Stimulated activated CD8-positive, alpha-beta memory T cell treated with anti-CD3 and anti-CD28 coated beads, Interleukin-12 subunit alpha, Interleukin-12 subunit beta, amount 100 ng/mL, for 4 hours (primary cell): ENCODE data around the gene CIRBP.

Experiments used
- DNase-seq: peaks from one replicate; pipeline ENCODE4 v3.0.0-alpha.2; 2020; ENCODE audit warnings: low read depth

The CIRBP gene

DNA sequence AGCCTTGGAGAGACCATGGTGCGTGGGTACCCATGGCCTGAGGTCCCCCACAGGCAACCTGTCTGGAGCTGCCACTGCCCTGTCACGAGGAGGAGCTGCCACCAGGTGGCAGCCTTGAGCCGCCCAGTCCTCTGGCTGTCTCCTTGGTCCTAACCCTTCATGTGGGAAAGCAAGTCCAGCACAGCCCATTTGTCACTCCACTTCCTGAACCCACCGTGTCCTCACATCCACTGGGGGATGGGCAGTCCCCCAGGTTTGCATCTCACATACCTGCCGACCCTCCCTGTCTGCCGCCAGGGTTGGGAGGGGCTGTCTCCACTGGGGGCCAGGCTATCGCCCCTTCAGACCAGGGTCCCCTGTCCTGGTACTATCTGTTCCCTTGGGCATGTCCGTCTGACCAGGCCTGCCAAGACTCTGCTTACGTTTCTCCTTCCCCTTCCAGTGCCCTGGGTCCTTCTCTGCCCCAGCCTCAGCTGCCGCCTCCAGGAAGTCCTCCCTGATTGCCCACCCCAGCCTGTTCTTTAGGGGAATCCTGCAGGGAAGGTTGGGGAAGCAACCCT, 10.7 kb downstream of the CIRBP start:
- DNase-seq, result peak; percentile 56

DNA sequence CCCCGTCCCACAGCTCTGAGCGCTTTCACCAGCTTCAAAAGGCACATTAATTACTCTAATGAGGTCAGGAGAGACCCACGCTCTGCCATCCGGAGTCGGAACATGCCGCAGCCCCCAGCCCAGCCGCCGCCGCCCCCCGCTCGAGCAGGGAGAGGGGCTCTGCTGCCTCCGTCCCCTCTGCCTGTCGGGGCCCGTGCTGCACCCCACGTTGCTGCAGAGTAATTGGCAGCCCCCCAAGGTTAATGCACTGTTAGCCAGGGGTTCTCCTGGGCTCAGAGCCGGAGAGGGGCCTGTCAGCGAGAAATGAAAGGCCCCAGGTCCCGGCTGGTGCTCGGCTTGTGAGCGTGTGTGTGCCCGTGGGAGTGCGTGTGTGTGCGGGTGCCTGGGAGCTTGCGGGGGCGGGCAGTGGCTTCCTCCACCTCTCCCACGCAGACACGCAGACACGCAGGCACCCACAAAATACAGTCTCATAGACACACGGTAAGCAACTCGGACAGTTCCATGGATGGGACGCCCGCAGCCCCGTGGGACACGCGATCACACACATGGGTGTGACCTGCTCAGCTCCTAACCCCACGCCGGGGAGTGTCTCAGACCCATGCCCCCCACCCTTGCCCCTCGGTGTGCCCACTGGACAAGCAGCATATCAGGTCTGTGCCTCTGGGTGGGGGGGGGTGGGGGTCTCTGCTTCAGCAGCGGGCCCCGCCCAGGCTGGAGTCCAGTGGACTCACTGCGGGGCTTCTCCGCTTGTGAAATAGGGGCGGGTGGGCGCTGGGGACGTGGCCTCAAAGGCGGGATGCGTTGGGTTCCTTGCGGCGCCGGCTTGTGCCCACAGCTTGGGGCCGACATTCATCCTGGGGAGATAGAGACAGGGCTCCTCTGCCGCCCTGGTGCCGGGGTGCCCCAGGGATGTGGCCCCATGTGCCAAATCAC, 11.8 kb downstream of the CIRBP start:
- no peak for DNase-seq

DNA sequence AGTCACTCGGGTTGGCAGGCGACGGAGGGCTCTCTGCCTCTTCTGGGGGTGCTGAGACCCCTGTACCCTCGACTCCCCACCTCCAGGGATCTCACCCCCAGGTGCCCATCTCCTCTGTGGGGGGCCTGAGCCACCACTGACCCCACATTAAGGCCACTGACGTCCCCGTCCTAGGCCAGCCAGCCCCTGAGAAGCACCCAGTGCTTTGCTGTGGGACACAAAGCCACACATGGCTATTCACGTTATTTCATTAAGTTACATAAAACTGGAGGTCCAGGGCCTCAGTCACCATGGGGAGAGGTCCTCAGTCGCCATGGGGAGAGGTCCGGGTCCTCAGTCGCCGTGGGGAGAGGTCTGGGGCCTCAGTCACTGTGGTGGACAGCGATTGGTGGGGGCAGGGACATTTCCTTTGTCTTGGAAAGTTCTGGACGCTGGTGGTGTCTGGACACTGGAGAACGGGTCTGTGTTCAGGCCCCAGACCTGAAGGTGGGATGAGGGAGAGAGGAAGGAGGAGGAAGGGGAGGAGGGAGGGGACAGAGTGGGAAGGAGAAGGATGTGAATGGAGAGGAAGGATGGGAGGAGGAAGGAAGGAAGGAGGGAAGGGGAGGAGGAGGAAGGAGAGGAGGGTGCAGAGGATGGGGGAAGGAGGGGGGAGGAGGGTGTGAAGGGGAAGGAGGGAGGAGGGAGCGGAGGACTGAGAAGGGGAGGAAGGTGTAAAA, 12.6 kb downstream of the CIRBP start:
- no peak for DNase-seq

- DNase-seq, result no peak
These were observed 13.6 kb downstream of the CIRBP start for GRCh38 chr19:1282588-1283206.

GRCh38 chr19:1283207-1283916, 14.2 kb downstream of the CIRBP start:
- DNase-seq, result no peak

DNA sequence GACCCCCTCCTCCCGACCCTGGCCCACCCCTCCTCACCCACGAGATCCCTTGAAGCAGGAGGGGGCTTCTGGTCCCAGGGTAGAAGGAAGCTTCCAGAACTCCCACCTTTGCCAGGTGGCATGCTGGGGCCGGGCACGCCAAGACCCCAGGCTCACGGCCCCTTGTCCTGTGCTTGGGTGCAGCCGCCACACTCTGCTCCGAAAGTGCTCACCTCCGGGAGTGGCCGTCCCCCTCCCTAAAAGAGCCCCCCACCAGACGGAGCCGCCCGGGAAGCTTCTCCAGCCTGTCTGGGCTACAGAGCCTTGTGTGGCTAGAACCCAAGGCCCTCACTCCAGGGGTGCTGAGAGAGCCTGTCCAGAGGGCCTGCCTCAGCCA, 14.8 kb downstream of the CIRBP start:
- DNase-seq, result no peak

DNA sequence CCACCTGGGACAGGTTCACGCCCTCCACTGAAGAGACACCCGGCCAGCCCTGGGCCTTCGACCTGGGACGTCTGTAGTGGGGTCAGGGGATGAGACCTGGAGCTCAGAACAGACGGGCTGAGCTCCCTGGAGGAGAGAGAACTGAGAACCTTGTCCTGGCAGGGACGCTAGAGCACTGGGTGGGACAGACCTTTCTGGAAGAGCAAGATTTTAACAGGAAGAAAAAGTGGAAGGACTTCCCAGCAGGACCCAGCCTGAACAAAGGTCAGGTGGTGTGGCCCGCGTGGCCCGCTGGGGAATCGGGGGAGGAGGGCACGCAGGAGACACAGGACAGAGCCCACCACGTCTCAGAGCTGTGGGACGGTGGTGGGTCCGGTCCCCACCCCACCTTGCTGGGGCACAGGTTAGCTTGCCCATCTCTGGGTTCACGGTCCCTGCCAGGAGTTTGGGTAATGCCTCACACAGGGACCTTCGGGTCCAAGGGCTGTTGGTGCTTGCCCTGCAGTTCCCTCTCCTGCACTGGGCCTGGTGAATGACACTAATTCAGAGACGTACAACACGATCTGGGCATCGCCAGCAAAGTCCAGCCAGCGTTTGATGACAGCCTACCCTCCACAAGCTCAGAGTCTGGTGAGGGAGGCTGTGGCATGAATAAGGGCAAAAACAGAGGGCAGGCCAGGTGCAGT, 15.3 kb downstream of the CIRBP start:
- DNase-seq, result no peak

GRCh38 chr19:1284979-1285736, 16.0 kb downstream of the CIRBP start:
- no peak for DNase-seq

DNA sequence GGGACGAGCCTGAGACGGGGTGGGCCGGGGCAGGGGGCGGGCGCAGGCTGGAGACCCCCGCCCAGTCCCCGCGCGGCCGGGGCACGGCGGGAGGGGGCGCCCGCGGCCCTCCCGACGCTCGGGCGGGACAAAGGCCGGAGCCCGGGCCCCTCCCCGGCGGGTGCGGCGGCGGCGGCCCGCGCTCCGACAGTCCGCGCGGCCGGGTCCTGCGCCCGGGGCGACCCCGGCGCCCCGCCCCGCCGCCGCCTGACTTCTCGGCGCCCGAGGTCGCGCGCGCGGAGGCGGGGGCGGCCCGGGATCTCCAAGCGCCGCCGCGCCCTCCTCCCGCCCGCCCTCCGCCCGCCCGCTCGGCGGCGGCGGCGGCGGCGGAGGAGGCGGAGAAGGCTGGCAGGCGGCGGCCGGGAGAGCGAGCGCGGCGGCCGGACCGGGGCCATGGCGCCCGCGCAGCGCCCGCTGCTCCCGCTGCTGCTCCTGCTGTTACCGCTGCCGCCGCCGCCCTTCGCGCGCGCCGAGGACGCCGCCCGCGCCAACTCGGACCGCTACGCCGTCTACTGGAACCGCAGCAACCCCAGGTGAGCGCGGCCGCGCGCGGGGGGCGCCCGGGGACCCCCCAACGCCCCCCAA, 16.7 kb downstream of the CIRBP start, which contains the start of gene EFNA2:
TSS of gene EFNA2 (plus strand) at position 137 of the 624 bp plus-strand sequence. CDS start at position 433, 296 bp downstream.
- DNase-seq, result no peak

- DNase-seq, result no peak
These were observed 17.6 kb downstream of the CIRBP start for GRCh38 chr19:1286487-1287353.

- no peak for DNase-seq
These were observed 18.5 kb downstream of the CIRBP start for GRCh38 chr19:1287354-1288225.

DNA sequence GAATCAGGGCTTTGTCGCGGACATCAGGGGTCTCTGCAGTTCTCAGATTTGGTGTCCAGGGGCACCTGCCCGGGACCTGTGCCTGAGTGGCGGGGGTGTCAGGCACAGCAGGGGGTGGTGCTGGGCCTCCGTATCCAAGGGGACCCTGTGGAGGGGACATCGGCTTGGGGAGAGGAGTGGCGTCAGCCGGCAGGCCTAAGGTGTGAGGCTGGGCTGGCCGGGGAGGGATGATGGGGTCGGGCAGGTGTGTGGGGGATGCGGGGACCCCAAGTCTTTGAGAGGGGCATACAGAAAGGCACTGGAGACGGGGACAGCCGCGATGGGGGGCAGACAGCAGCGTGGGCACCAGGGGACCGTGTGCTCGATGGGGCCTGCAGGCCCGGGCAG, 19.1 kb downstream of the CIRBP start:
- DNase-seq, result no peak

DNA sequence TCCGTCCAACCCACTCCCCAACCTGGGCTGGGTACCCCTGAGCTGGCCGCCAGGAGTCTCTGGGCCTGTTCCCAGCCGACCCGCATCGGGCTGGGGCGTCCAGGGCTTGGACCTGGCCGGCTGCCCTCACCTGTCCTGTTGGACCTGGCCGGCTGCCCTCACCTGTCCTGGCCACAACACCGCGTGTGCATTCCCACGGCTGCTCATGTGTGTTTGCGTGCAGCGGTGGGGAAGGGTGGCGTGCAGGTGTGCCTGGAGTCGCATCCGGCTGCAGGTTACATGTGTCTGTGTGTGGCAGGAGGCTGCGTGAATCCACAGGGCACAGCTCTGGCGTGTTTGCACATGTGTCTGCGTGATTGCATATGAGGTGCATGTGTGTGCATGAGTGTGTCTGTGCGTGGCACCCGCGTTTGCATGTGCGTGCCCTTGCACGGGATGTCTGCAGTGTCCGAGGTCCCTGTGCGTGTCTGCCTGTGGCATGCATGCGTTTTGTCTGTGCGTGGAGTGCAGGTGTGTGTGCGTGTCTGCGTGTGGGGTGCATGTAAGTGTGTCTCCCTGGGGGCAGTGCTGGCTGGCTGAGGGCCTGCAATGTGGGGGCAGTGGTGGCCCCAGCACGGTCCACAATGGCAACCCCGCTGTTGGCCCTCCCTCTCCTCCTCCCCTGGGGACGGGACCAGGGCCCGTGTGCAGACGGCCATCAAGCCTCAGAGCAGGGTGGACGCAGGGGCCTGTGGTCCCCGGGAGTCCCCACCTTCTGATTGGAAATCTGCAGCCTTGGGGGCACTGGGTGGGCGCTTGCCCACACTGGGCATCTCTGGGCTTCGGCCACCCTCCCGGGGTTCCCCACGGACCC, 19.9 kb downstream of the CIRBP start:
- no peak for DNase-seq

GRCh38 chr19:1289686-1290025, 20.5 kb downstream of the CIRBP start:
- DNase-seq, result no peak

DNA sequence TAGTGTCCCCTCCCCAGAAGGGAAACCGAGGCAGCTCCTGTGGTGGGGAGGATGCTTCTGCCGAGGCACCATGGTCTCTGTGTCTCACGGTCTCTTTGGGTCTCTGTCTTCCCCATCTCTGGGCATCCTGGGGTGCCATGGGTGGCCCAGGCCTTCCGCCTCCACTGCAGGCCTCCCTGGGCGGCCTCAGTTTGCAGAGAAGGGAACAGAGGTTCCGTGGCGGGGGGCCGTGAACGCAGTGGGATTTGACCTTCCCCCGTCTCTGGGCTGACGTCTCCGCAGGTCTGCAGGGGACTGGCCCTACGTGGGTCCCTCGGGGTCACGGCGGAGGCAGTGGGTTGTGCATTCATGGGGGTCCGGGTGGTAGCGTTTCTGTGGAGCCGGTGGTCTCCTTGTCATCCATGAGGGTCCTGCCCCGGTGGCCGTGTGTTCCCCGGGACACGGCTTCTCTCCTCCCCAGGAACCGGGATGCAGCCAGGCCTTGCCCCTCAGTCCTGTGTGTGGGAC, 21.1 kb downstream of the CIRBP start:
- DNase-seq, result no peak

DNA sequence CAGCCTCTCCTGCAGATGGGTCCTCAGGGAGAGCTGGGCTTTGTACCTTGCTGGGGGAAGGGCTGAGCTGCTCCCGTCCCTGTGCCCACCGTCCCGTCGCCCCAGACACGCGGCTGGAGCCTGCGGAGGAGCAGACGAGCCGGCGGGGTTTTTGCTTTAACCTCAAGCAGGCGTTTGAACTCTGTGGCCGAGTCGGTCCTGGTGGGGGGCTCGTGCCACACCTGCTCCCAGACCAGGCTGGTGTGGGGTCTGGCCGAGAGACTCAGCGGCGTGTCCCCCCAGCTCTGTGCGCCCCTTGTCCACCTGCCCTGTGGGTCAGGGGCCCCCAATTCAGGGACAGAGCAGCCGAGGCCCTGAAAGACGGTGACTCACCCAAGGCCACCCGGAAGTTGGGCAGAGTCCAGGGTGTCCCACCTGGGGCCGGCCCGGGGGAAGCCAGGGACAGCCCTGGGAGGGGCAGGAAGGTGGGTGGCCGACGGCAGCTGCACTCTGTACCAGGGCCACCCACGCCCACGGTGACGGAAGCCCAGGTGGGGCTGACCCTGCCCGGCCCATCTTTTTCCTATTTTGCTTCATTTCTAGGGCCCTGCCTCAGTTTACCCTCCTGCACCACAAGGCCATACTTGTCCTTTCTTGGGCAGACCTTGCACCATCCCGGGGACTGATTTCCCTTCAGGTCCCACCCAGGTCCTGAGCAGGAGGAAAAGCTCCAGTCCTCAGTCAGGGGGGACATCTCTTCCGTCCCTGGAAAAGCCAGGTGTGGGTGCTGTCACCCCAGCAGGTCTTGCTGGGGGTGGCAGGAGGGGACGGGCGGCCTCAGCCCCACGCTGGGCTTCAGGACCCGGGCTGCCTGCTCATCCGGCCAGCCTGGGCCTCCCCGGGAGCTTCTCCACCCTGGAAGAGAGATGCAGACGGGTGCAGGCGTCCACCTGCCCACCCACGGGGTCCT, 21.8 kb downstream of the CIRBP start:
- DNase-seq, result no peak
